AG04450 (cell line): Measurements from ENCODE around the gene SS18L1. TPM values are rescaled to one million over a fixed set of nuclear protein-coding genes. Genes with fewer than 3 reads are reported as not detected.

ENCODE experiments used
- CTCF ChIA-PET: fragments of 300-600, 350-600 bp; formaldehyde crosslinking; extraction: SDS; loops from one replicate; lab custom pipeline; 2022; ENCODE audit warnings: antibody characterized with exemption, inconsistent platforms; lab: Charles Lee
- POLR2A ChIA-PET: fragments of 350-600 bp; formaldehyde crosslinking; extraction: SDS; loops from one replicate; lab custom pipeline; 2021; ENCODE audit warnings: antibody characterized with exemption, inconsistent platforms; lab: Yijun Ruan, JAX
- DNase-seq: peaks from one replicate; pipeline ENCODE4 v3.0.0-alpha.2; 2011; ENCODE audit warnings: low read depth, low spot score
- H3K27ac ChIP-seq: one replicate; pipeline ENCODE4 v1.5.1; 2012; ENCODE audit warnings: low read depth, low read length, control low read depth
- H3K27me3 ChIP-seq: one replicate; pipeline ENCODE4 v1.6.0; 2012; ENCODE audit warnings: low read length; ENCODE audit not compliant: control insufficient read depth, insufficient read depth
- H3K4me3 ChIP-seq: 2 replicates; pipeline ENCODE4 v1.5.1; 2011; ENCODE audit warnings: mild to moderate bottlenecking, low read depth, low read length, control low read depth
- H3K9me3 ChIP-seq: 2 replicates; pipeline ENCODE4 v1.5.1; 2012; ENCODE audit warnings: low read length; ENCODE audit not compliant: control insufficient read depth, insufficient read depth
- polyA plus RNA-seq: library from polyadenylated mRNA; depleted of rRNA; stranded (reverse); fragments of >200 nt; gene quantifications from 2 replicates; pipeline ENCODE4 v1.2.3, GENCODE V29; 2011
- TF ChIP-seq, protein P1 (sequence below): IDR thresholded peaks from 2 replicates; pipeline ENCODE4 v1.5.1; 2011; ENCODE audit warnings: low read depth, low read length, control low read depth, inconsistent platforms

SS18L1 gene
- polyA plus RNA-seq, 1 experiment = 6.8 TPM

DNA sequence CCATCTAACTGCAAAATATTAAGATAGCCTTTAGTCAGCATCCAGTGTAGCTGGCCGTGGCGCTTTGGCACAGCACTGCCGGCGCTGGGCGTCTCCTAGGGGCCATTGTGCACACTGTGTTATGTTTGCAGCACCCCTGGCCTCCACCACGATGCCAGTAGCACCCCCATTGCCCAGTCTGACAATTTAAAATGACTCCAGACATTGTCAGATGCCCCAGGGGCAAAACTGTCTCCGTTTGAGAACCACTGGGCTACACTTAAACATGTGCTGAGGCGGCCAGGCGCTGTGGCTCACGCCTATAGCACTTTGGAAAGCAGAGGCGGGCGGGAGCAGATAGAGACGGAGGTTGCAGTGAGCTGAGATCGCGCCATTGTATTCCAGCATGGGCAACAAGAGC lies 33.3 kb downstream of the SS18L1 start:
- POLR2A ChIA-PET = no interaction called here

DNA sequence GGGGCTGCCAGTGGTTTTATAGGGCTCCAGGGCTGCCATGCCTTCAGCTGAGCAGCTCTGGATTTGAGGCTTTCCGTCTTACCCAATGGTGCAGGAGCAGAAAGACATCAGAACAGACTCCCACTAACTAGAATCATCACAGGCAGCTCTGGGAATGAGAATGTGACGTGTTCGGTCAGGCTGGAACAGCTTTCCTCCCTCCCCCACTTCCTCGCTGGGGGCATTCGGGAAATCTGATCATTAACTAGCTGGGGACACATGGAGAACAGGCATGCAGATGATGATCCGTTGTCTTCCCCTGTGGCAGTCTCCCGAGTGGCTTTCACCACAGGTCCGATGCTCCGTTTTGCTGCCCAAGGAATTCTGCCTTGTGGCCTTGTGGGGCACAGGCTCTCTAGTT lies 33.7 kb downstream of the SS18L1 start:
- ChIA-PET POLR2A (no interaction called here), CTCF (no interaction called here)
- DNase-seq = no peak
- Histone ChIP-seq H3K27me3 (no peaks in the 10 kb centered on the region), H3K9me3 (no peaks in the 10 kb centered on the region), H3K4me3 (no peak overlapping the region), H3K27ac (no peak overlapping the region)
- TF ChIP-seq, protein P1, sequence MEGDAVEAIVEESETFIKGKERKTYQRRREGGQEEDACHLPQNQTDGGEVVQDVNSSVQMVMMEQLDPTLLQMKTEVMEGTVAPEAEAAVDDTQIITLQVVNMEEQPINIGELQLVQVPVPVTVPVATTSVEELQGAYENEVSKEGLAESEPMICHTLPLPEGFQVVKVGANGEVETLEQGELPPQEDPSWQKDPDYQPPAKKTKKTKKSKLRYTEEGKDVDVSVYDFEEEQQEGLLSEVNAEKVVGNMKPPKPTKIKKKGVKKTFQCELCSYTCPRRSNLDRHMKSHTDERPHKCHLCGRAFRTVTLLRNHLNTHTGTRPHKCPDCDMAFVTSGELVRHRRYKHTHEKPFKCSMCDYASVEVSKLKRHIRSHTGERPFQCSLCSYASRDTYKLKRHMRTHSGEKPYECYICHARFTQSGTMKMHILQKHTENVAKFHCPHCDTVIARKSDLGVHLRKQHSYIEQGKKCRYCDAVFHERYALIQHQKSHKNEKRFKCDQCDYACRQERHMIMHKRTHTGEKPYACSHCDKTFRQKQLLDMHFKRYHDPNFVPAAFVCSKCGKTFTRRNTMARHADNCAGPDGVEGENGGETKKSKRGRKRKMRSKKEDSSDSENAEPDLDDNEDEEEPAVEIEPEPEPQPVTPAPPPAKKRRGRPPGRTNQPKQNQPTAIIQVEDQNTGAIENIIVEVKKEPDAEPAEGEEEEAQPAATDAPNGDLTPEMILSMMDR = no peak

More for the DNA sequence above, 33.3 kb downstream of the SS18L1 start:
- H3K4me3 ChIP-seq = no peak overlapping the region
- H3K27me3 ChIP-seq = no peaks in the 10 kb centered on the region
- H3K27ac ChIP-seq = no peak overlapping the region
- TF ChIP-seq, protein P1 = no peak
- no peak for DNase-seq
- CTCF ChIA-PET = no interaction called here
- no peaks in the 10 kb centered on the region for H3K9me3 ChIP-seq

DNA sequence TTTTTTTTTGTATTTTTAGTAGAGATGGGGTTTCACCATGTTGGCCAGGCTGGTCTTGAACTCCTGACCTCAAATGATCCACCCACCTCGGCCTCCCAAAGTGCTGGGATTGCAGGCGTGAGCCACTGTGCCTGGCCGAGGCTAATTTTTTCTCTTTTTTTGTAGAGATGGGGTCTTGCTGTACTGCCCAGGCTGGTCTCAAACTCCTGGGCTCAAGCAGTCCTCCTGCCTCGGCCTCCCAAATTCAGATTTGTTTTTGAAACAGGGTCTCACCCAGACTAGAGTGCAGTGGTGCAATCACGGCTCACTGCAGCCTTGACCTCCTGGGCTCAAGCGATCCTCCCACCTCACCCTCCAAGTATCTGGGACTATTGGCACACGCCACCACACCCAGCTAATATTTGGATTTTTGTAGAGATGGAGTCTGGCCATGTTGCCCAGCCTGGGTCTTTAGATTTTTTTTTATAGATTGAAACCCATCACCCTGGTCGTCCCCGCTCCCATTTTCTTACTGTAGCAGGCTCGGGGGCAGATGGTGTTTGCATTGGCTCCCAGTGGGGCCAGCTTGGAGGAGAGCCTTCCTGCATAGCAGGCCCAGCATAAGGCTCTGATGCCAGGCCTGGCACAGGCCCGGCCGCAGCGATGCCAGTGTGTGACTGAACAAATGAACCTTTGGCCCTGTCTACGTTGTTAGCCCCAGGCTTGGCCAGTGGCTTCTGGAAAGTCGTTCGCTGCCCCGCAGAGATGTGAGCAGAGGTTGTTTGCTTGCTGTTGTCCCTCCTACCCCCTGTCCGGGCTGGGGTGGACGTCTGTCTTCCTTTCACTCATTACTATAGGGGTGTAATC lies 35.0 kb downstream of the SS18L1 start:
- no peak overlapping the region for H3K4me3 ChIP-seq
- no peak for DNase-seq
- ChIA-PET CTCF (no interaction called here), POLR2A (no interaction called here)
- no peaks in the 10 kb centered on the region for H3K27me3 ChIP-seq
- no peaks in the 10 kb centered on the region; the same call in 1 of the 2 replicates for H3K9me3 ChIP-seq
- TF ChIP-seq, protein P1 = no peak
- H3K27ac ChIP-seq = no peak overlapping the region

DNA sequence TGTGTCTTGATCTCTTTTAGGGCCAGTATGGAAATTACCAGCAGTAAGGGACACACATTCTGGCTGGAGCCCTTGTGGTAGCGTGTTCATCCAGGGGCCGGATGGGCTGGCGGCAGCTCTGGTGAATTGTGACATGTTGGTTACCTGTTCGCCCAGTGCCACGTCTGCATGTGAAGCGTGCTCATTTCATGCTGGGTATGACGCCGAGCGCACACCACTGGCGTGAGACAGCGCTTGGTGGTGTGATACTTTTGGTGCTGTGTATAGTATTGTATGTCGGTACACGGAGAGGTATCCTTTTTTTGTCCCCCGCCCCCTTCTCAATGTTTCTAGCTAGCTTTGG lies 35.6 kb downstream of the SS18L1 start:
- Histone ChIP-seq H3K27ac (no peak overlapping the region), H3K9me3 (no peaks in the 10 kb centered on the region; the same call in 1 of the 2 replicates), H3K4me3 (no peak overlapping the region), H3K27me3 (no peaks in the 10 kb centered on the region)
- DNase-seq = no peak
- TF ChIP-seq, protein P1 = no peak
- POLR2A ChIA-PET = no interaction called here
- CTCF ChIA-PET = no interaction called here

DNA sequence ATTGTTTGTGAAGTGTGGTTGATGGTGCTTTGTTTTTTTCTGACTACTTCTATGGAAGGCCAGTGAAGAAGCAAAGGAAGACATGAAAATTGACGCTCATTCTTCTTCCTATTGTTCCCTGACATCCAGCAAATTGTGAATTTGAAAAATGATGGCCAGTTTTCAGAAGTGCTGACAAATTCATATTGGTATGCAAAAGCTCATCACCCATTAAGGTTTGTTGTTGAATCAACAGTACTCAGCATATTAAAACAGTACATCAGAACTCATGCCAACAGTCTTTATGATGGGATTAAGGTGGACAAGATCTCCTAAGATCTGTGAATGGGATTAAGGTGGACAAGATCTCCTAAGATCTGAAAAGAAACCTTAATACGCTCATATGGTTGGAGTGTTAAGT lies 38.2 kb downstream of the SS18L1 start:
- ChIA-PET CTCF (interaction anchor here (0.5 kb wide), 1 partner anchor 1790 kb away, joined by 3 read pairs; no protein-coding TSS in a partner anchor), POLR2A (no interaction called here)
- Histone ChIP-seq H3K27ac (no peak overlapping the region), H3K9me3 (no peaks in the 10 kb centered on the region; the same call in 1 of the 2 replicates), H3K27me3 (no peaks in the 10 kb centered on the region), H3K4me3 (peak overlapping the region; percentile 66)
- no peak for DNase-seq
- TF ChIP-seq, protein P1 = no peak
